NCI-H345 treated with DMSO at 0.1 percent for 48 hours (cell line): Measurements from ENCODE around the gene DSCAML1.

Experiments
- DNase-seq: peaks from one replicate; lab custom pipeline; 2025; ENCODE audit not compliant: unreplicated experiment; lab: John Stamatoyannopoulos, UW

The DSCAML1 gene

GRCh38 chr11:117831661-117832415 lies 34.8 kb upstream of the DSCAML1 start:
- DNase-seq, result no peak

GRCh38 chr11:117830674-117831351 lies 33.8 kb upstream of the DSCAML1 start:
- no peak for DNase-seq

- DNase-seq, result no peak
Observed at GRCh38 chr11:117830072-117830471, 33.1 kb upstream of the DSCAML1 start.

- DNase-seq, result no peak
Observed at GRCh38 chr11:117829369-117829725, 32.3 kb upstream of the DSCAML1 start.

- DNase-seq, result no peak
Observed at GRCh38 chr11:117828611-117829368, 31.8 kb upstream of the DSCAML1 start.

- DNase-seq, result no peak
Observed at GRCh38 chr11:117827521-117828511, 30.8 kb upstream of the DSCAML1 start.

GRCh38 chr11:117826832-117827231 lies 29.8 kb upstream of the DSCAML1 start:
- DNase-seq, result no peak

GRCh38 chr11:117826190-117826570 lies 29.2 kb upstream of the DSCAML1 start:
- no peak for DNase-seq

- no peak for DNase-seq
Observed at GRCh38 chr11:117825538-117826189, 28.6 kb upstream of the DSCAML1 start.

- peak; percentile 41 for DNase-seq
Observed at GRCh38 chr11:117824571-117825537, 27.8 kb upstream of the DSCAML1 start, which contains the start of gene FXYD2. Gene FXYD2, minus strand, starts transcription at chr11:117824744. Its CDS starts 66 bp downstream, at chr11:117824678.

GRCh38 chr11:117823946-117824420 lies 27.0 kb upstream of the DSCAML1 start:
- no peak for DNase-seq

GRCh38 chr11:117823294-117823945 lies 26.4 kb upstream of the DSCAML1 start:
- no peak for DNase-seq

GRCh38 chr11:117822074-117823033 lies 25.3 kb upstream of the DSCAML1 start:
- DNase-seq, result peak; percentile 22

- DNase-seq, result no peak
Observed at GRCh38 chr11:117821431-117821830, 24.4 kb upstream of the DSCAML1 start.

GRCh38 chr11:117820516-117820915 lies 23.5 kb upstream of the DSCAML1 start:
- DNase-seq, result no peak

GRCh38 chr11:117820071-117820470 lies 23.1 kb upstream of the DSCAML1 start:
- peak; percentile 27 for DNase-seq
